HCT116 (cell line): ENCODE results near the gene IFT88. TPM values are rescaled to one million over a fixed set of nuclear protein-coding genes. Genes with fewer than 3 reads are reported as not detected.

ENCODE experiments used
- ATAC-seq: fragments of 200-7000 bp; cut with Tn5 transposase; 2 replicates; pipeline ENCODE4 v1.9.1; 2020; ENCODE audit warnings: mild to moderate bottlenecking, moderate library complexity
- BruUV-seq: library from RNA; stranded (reverse); fragments of 400-500 nt; replicated peaks from 2 replicates; lab custom pipeline; 2021; lab: Mats Ljungman, UMichigan
- CTCF ChIA-PET: fragments of 300-600 bp; sonication (Branson Sonifier 250); formaldehyde crosslinking; loops from one replicate; lab custom pipeline; 2021; ENCODE audit warnings: antibody characterized with exemption; lab: Charles Lee
- POLR2A ChIA-PET: fragments of 300-600, 350-600 bp; sonication (Branson Sonifier 250); formaldehyde crosslinking; loops from one replicate; lab custom pipeline; 2021; ENCODE audit warnings: antibody characterized with exemption; lab: Charles Lee
- RAD21 ChIA-PET, 2 experiments: fragments of 300-600 bp; sonication (Branson Sonifier 250); formaldehyde crosslinking; loops; one replicate each; lab custom pipeline; 2023; ENCODE audit warnings: low total read pairs in 2 of 2; ENCODE audit not compliant: uncharacterized antibody in 2 of 2, unreplicated experiment in 2 of 2, low non-redundant PET in 1 of 2; lab: Charles Lee
- DNase-seq: peaks from one replicate; pipeline ENCODE4 v3.0.0-alpha.2; 2010; ENCODE audit warnings: low read depth, low spot score
- H2AFZ ChIP-seq: fragments of 200-600 bp; shearing (Covaris generic), sonication (generic); 2 replicates; pipeline ENCODE4 v1.6.1; 2017; ENCODE audit warnings: low read depth, mixed run types, mixed read lengths, antibody characterized with exemption, low read length; ENCODE audit not compliant: poor library complexity, severe bottlenecking
- H3K27ac ChIP-seq: 2 replicates; pipeline ENCODE4 v1.5.1; 2012; ENCODE audit warnings: low read depth, low read length
- H3K27me3 ChIP-seq: fragments of 200-600 bp; sonication (generic); 2 replicates; pipeline ENCODE4 v1.6.1; 2016; ENCODE audit warnings: mixed run types, low read length, mixed read lengths; ENCODE audit not compliant: insufficient read depth
- H3K36me3 ChIP-seq, 2 experiments: fragments of 200-500 bp in 1 of 2; fragments of 200-600 bp in 1 of 2; sonication (Bioruptor generic) in 1 of 2; sonication (generic) in 1 of 2; 2 replicates each; pipeline versions ENCODE4 v1.5.1 to v1.6.1; 2014 to 2016; ENCODE audit warnings: low read length in 2 of 2, inconsistent platforms in 1 of 2, mixed read lengths in 1 of 2, mixed run types in 1 of 2; ENCODE audit not compliant: insufficient read depth in 2 of 2, control insufficient read depth in 1 of 2
- H3K4me1 ChIP-seq, 2 experiments: fragments of 200-600 bp in 1 of 2; sonication (generic) in 1 of 2; 2 replicates each; pipeline versions ENCODE4 v1.5.1 to v1.6.1; 2012 to 2017; ENCODE audit warnings: low read length in 2 of 2, inconsistent platforms in 1 of 2, mild to moderate bottlenecking in 1 of 2, mixed read lengths in 1 of 2, mixed run types in 1 of 2, moderate library complexity in 1 of 2; ENCODE audit not compliant: insufficient read depth in 2 of 2, control insufficient read depth in 1 of 2
- H3K4me2 ChIP-seq: fragments of 200-600 bp; sonication (generic); 2 replicates; pipeline ENCODE4 v1.6.1; 2017; ENCODE audit warnings: mixed run types, low read length, mixed read lengths
- H3K4me3 ChIP-seq, 2 experiments: fragments of 200-600 bp in 1 of 2; sonication (generic) in 1 of 2; replicated peaks in 1 of 2; 2 replicates each; pipeline ENCODE4 v1.5.1; 2011 to 2016; ENCODE audit warnings: low read length in 2 of 2, control low read depth in 1 of 2, low read depth in 1 of 2, mild to moderate bottlenecking in 1 of 2, mixed read lengths in 1 of 2, mixed run types in 1 of 2
- H3K79me2 ChIP-seq: fragments of 200-600 bp; sonication (generic); 2 replicates; pipeline ENCODE4 v1.6.1; 2017; ENCODE audit warnings: mild to moderate bottlenecking, mixed run types, low read length, moderate library complexity, mixed read lengths; ENCODE audit not compliant: insufficient read depth
- H3K9ac ChIP-seq: fragments of 200-600 bp; sonication (generic); 2 replicates; pipeline ENCODE4 v1.6.1; 2016; ENCODE audit warnings: low read length, mixed read lengths
- H3K9me2 ChIP-seq: fragments of 200-600 bp; sonication (generic), shearing (Covaris generic); 2 replicates; pipeline ENCODE4 v1.6.1; 2017; ENCODE audit warnings: mixed run types, mild to moderate bottlenecking, moderate library complexity; ENCODE audit not compliant: insufficient read depth
- H3K9me3 ChIP-seq, 2 experiments: fragments of 200-500 bp in 1 of 2; fragments of 200-600 bp in 1 of 2; sonication (Bioruptor generic) in 1 of 2; sonication (generic) in 1 of 2; 2 replicates each; pipeline ENCODE4 v1.6.1; 2014 to 2017; ENCODE audit warnings: low read length in 2 of 2, mixed read lengths in 2 of 2, inconsistent platforms in 1 of 2, low read depth in 1 of 2, mild to moderate bottlenecking in 1 of 2, mixed run types in 1 of 2, moderate library complexity in 1 of 2; ENCODE audit not compliant: control insufficient read depth in 1 of 2, insufficient read depth in 1 of 2
- H4K20me1 ChIP-seq: fragments of 200-600 bp; sonication (generic), shearing (Covaris generic); 2 replicates; pipeline ENCODE4 v1.6.1; 2017; ENCODE audit warnings: mixed run types, mild to moderate bottlenecking, moderate library complexity; ENCODE audit not compliant: insufficient read depth
- ATF3 ChIP-seq: IDR thresholded peaks from 2 replicates; pipeline ENCODE4 v1.6.1; 2012
- ELF1 ChIP-seq: IDR thresholded peaks from 2 replicates; pipeline ENCODE4 v1.6.1; 2012; ENCODE audit warnings: low read depth, borderline replicate concordance
- EZH2 ChIP-seq: fragments of 200-600 bp; sonication (generic); IDR thresholded peaks from 2 replicates; pipeline ENCODE4 v1.6.1; 2017; ENCODE audit warnings: antibody characterized with exemption, mixed run types
- EZH2phosphoT487 ChIP-seq: fragments of 200-600 bp; IDR thresholded peaks from 2 replicates; pipeline ENCODE4 v1.6.1; 2018; ENCODE audit warnings: antibody characterized with exemption, borderline replicate concordance
- MAX ChIP-seq: IDR thresholded peaks from 2 replicates; pipeline ENCODE4 v1.6.1; 2012
- POLR2AphosphoS5 ChIP-seq: IDR thresholded peaks from 2 replicates; pipeline ENCODE4 v1.6.1; 2011; ENCODE audit warnings: mild to moderate bottlenecking, low read depth, low read length, moderate library complexity
- RAD21 ChIP-seq: IDR thresholded peaks from 2 replicates; pipeline ENCODE4 v1.6.1; 2012; ENCODE audit warnings: low read depth, mild to moderate bottlenecking
- SIN3A ChIP-seq: IDR thresholded peaks from 2 replicates; pipeline ENCODE4 v1.6.1; 2012; ENCODE audit warnings: low read depth
- SP1 ChIP-seq: IDR thresholded peaks from 2 replicates; pipeline ENCODE4 v1.6.1; 2012; ENCODE audit warnings: low read depth
- SRF ChIP-seq: IDR thresholded peaks from 2 replicates; pipeline ENCODE4 v1.6.1; 2012; ENCODE audit warnings: low read depth
- ZBTB33 ChIP-seq: IDR thresholded peaks from 2 replicates; pipeline ENCODE4 v1.6.1; 2011; ENCODE audit warnings: mild to moderate bottlenecking, low read length, moderate library complexity; ENCODE audit not compliant: insufficient replicate concordance; ENCODE audit errors: extremely low read depth
- ZNF274 ChIP-seq: fragments of 200-500 bp; sonication (Bioruptor generic); IDR thresholded peaks from 2 replicates; pipeline ENCODE4 v1.6.1; 2014; ENCODE audit warnings: mild to moderate bottlenecking, low read depth, low read length, inconsistent platforms
- intact Hi-C: fragments of 100-400 bp; cut with micrococcal nuclease; formaldehyde crosslinking; loops from 2 replicates; pipeline ENCODE4 v1.10.0; 2022
- total RNA-seq: library from RNA; stranded (reverse); gene quantifications from one replicate; pipeline ENCODE4 v1.2.1, GENCODE V29; 2021; ENCODE audit not compliant: unreplicated experiment

The IFT88 gene
- total RNA-seq, 1 experiment from 2014 or later: 13.1 TPM

GRCh38 chr13:20536992-20537391 lies 30.0 kb upstream of the IFT88 start:
- no peaks in the 10 kb centered on the region; a peak in 1 of 4 replicates for H3K9me3 ChIP-seq
- RAD21 ChIA-PET: no interaction called here
- H3K27ac ChIP-seq: no peak overlapping the region
- H3K4me3 ChIP-seq: no peak overlapping the region
- ATAC-seq (no peak), DNase-seq (no peak)
- H3K27me3 ChIP-seq: no peaks in the 10 kb centered on the region
- intact Hi-C loops: no loop called here
- POLR2A ChIA-PET: no interaction called here
- H3K79me2 ChIP-seq: no peaks in the 10 kb centered on the region
- no peak overlapping the region for H2AFZ ChIP-seq
- H3K9me2 ChIP-seq: no peaks in the 10 kb centered on the region
- no peaks in the 10 kb centered on the region for H4K20me1 ChIP-seq
- H3K9ac ChIP-seq: no peak overlapping the region
- TF ChIP-seq ZBTB33: no peak
- TF ChIP-seq ZNF274: no peak
- no peak for TF ChIP-seq EZH2
- no peak for TF ChIP-seq MAX
- TF ChIP-seq, all 23 proteins: peak for 0
- CTCF ChIA-PET: no interaction called here
- no TSS peak for BruUV-seq
- no peaks in the 10 kb centered on the region for H3K36me3 ChIP-seq
- no peak overlapping the region for H3K4me2 ChIP-seq
- H3K4me1 ChIP-seq: peaks cover 0 to 5% of the 10 kb centered on the region in 2 experiments; a peak in 2 of 4 replicates

GRCh38 chr13:20544201-20544923 lies 22.6 kb upstream of the IFT88 start:
- Histone ChIP-seq H3K9ac (no peak overlapping the region), H3K4me2 (no peak overlapping the region), H3K9me2 (no peaks in the 10 kb centered on the region), H3K79me2 (no peaks in the 10 kb centered on the region), H2AFZ (no peak overlapping the region), H3K9me3 (no peaks in the 10 kb centered on the region), H3K27ac (no peak overlapping the region), H3K36me3 (no peaks in the 10 kb centered on the region), H3K27me3 (no peaks in the 10 kb centered on the region), H3K4me1 (peaks cover 0 to 3% of the 10 kb centered on the region in 2 experiments; a peak in 1 of 4 replicates), H3K4me3 (no peak overlapping the region), H4K20me1 (no peaks in the 10 kb centered on the region)
- TF ChIP-seq ATF3 (no peak), ZBTB33 (no peak), SP1 (no peak), EZH2phosphoT487 (no peak), SIN3A (no peak), POLR2AphosphoS5 (no peak), MAX (no peak), RAD21 (no peak), ELF1 (no peak), SRF (no peak)
- ChIA-PET POLR2A (no interaction called here), RAD21 (no interaction called here), CTCF (no interaction called here)
- intact Hi-C loops: no loop called here
- no peak for DNase-seq
- ATAC-seq: no peak
- BruUV-seq: no TSS peak
